GM21825 (cell line): ENCODE measurements around the gene ZNF583.

ENCODE experiments used
- ATAC-seq: cut with Tn5 transposase; IDR thresholded peaks from one replicate; pipeline ENCODE4 v1.9.1; 2021; ENCODE audit warnings: mild to moderate bottlenecking, moderate library complexity; ENCODE audit not compliant: unreplicated experiment

ZNF583 gene

GRCh38 chr19:56441206-56441792 lies 37.2 kb downstream of the ZNF583 start:
- no peak for ATAC-seq

- ATAC-seq = no peak
These were observed 70.2 kb downstream of the ZNF583 start for GRCh38 chr19:56474308-56474707.

DNA sequence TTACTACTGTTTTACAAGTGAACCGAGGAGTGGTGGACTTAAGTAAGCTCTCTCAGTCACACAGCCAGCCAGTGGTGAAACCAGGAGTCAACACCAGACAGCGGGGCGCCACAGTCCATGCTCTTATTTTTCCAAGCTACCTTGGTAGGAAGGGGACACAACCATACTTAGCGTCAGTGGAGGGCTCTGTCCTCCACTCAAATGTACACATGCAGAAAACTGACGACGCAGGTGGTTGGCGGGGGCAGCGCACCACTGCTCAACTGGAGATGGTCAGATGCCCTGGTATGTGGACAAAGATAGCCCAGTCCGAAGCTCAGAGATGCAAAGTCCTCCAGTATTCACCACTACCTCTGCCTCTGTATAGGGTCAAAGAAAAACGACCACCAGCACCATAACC lies 72.0 kb downstream of the ZNF583 start:
- ATAC-seq = no peak
